Fibroblast of skin of back (primary cell): ENCODE results near the gene RBM22.
A peak's percentile ranks its signal among the peaks of the same experiment; 100 is the strongest.

Source experiments
- DNase-seq: peaks from one replicate; pipeline ENCODE4 v3.0.0-alpha.2; 2013

Gene RBM22

DNA sequence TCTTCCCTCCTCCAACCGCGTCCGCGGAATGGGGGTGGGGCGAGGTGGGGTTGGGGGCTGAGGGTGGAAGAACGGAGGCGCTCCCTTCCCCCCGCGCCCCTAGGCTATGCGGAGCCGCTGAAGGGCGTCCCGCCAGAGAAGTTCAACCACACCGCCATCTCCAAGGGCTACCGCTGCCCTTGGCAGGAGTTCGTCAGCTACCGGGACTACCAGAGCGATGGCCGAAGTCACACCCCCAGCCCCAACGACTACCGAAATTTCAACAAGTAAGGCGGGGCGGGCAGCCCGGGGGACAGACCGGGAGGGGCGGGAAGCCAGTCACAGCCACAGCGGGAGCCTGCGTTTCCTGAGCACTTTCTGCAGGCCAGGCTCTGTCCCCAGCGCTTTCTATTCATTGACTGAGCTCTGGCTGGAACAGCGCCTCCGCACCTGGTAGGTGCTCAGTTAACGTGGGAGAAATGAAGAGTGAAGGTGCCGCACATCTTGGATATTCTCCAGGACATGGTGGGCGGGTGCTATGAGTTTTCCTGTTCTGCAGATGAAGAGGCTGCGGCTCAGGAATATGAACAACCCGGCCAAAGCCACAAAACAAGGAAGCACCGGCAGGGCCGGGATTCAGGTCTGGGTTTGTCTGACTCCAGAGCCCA lies 28.5 kb downstream of the RBM22 start:
- DNase-seq: peak; percentile 42

GRCh38 chr5:150671509-150672236 lies 29.2 kb downstream of the RBM22 start:
- no peak for DNase-seq

- no peak for DNase-seq
Measured at GRCh38 chr5:150670948-150671310, 29.9 kb downstream of the RBM22 start.

DNA sequence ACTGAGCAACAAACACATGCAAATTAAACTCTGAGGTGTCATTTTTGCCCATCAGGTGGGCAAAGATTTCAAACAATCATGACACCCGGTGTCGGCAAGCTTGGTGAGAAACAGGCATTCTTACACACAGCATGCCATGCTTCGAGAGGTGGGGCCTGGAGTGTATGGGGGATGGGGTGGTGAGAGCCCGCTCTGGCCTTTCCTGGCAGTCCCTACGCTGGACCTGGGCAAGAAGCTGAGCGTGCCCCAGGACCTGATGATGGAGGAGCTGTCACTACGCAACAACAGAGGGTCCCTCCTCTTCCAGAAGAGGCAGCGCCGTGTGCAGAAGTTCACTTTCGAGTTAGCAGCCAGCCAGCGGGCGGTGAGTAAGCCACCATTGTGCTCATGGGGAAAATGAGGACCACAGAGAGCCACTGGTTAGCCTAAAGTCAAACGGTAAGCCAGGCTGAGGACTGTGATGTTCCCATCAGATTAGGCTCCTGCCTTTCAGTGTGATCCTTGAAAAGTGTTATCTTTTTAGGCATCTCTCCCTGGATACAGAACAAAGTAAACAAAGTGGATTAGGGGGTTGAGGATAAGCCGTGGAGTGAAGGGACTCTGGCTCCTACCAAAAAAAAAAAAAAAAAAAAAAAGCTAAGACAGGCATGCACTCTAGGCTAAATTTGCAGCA lies 30.5 kb downstream of the RBM22 start:
- no peak for DNase-seq

- peak; percentile 64 for DNase-seq
Measured at GRCh38 chr5:150665044-150665443, 35.8 kb downstream of the RBM22 start.

DNA sequence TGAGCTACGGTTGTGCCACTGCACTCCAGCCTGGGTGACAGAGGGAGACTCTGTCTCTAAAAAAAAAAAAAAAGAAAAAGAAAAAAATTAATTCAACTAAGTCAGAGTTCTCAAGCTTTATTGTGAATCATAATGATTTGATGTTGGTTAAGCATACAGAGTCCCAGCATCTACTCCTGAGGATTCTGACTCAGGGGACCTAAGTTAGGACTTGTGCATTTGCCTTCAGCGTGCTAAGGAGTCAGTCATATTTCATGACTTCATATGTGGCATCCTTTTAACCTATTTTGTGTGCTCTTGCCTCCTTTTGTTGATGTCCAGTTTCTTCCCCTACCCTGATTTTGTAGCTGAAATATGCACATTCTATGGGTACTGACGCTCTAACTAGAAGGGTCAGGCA lies 36.9 kb downstream of the RBM22 start:
- no peak for DNase-seq

DNA sequence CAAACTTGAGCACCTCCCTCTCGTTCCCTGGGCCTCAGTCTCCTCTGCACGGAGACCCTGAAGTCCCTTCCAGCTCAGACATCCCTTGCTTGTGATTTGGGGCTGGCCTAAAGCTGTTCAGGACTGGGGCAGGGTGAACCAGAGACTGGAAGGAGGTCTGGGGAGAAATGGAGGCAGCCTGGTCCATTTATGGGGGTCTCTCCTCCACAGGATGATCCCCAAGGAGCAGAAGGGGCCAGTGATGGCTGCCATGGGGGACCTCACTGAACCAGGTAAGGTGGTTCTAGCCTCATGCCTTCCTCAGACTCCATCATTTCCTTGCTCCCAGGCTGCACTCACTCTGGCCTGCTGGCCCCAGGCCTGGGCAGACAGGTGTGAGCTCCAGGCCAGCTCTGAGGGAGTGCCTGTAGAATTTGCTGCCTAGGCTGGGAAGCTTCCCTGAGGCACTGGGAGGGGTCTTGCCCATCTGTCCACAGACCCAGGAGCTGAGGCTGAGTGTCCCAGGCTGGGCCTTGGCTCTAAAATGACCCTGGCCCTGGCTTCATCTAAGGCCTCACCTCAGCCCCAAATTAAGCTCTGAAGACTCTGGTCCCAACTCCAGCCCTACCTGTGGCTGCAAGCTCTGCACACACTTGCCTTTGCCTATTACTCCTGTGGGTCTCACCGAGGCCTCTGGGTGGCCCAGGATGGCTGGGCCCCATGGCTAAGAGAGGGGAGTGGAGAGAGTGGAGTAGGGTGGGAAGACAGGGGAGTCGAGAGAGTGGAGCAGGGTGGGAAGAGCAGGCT lies 37.9 kb downstream of the RBM22 start:
- DNase-seq: no peak

GRCh38 chr5:150661821-150662596 lies 38.9 kb downstream of the RBM22 start:
- no peak for DNase-seq

DNA sequence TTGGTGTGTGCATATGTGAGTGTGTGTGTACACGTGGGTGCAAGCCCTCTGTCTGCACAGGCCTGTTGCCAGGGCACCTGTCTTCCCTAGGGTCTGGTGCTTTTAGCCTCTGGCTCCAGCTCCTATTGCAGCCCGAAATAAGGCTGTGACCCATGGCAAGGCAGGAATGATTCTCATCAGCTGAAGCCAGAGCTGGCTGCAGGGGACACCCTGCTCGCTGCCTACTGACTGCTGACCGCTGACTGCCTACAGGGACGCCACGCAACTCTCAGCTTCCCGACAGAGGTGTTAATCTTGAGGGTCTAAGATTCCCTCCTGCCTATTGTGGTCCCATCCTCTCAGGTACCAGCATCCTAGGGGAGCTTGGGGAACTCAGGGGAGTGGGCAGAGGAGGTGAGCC lies 39.8 kb downstream of the RBM22 start, which contains the start of gene MYOZ3:
MYOZ3 (plus strand) TSS at position 166 of the 400 bp plus-strand sequence. CDS start 1,691 bp downstream, outside the sequence.
- no peak for DNase-seq

- no peak for DNase-seq
Measured at GRCh38 chr5:150660108-150660831, 40.6 kb downstream of the RBM22 start.

- no peak for DNase-seq
Measured at GRCh38 chr5:150659360-150660107, 41.3 kb downstream of the RBM22 start.

- no peak for DNase-seq
Measured at GRCh38 chr5:150658699-150659265, 42.1 kb downstream of the RBM22 start.

DNA sequence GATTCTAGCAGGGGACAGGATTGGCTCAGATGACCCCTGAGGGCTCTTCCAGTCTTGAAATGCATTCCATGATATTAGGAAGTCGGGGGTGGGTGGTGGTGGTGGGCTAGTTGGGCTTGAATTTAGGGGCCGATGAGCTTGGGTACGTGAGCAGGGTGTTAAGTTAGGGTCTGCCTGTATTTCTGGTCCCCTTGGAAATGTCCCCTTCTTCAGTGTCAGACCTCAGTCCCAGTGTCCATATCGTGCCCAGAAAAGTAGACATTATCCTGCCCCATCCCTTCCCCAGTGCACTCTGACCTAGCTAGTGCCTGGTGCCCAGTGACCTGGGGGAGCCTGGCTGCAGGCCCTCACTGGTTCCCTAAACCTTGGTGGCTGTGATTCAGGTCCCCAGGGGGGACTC lies 42.7 kb downstream of the RBM22 start:
- no peak for DNase-seq

DNA sequence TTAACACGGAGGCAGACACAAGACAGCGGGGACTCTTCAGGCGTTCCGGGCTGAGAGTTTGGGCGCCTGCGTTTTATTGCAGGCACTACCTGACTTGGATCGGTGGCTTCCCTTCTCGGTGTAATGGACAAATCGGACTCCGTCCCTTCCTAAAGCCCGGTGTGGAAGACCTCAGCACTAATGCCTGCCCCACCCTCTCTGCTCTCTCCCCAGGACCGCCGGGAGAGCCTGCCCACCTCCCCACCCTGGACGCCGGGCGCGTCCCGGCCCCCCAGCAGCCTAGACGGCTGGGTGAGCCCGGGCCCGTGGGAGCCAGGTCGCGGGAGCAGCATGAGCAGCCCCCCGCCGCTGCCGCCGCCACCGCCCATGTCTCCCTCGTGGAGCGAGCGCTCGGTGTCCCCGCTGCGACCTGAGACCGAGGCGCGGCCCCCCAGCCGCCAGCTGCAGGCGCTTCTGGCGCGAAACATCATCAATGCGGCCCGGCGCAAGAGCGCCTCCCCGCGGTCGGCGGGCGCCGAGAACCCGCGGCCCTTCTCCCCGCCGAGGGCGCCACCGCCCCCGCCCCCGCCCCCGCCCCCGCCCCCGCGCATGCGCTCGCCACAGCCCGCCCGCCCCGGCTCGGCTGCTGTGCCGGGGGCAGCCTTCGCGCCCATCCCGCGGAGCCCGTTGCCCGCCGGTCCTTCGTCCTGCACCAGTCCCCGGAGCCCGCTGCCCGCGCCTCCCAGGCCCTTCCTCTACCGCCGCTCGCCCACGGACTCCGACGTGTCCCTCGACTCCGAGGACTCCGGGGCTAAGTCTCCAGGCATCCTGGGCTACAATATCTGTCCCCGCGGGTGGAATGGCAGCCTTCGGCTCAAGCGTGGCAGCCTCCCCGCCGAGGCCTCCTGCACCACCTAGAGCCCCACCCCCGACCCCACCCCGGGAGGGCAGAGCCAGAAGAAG lies 44.4 kb downstream of the RBM22 start:
- peak; percentile 57 for DNase-seq

DNA sequence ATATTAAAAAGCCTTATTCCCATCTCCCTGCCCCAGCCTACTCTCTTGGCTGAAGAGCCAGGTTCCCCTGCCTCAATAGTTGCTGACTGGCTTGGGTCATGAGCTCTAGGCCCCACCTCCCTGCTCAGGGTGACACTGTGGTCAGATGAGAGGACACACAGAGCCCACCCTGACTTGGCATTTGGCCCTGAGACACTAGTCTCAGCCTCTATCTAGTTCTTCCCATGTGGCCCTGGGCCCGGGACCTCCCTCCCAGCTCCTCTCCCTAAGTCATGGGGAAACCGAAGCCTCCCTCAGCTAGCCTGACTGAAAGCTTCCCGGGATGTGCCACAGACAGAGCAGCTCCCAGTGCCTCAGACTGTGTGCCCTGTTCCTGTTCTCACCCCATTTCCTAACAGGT lies 45.6 kb downstream of the RBM22 start:
- DNase-seq: no peak

DNA sequence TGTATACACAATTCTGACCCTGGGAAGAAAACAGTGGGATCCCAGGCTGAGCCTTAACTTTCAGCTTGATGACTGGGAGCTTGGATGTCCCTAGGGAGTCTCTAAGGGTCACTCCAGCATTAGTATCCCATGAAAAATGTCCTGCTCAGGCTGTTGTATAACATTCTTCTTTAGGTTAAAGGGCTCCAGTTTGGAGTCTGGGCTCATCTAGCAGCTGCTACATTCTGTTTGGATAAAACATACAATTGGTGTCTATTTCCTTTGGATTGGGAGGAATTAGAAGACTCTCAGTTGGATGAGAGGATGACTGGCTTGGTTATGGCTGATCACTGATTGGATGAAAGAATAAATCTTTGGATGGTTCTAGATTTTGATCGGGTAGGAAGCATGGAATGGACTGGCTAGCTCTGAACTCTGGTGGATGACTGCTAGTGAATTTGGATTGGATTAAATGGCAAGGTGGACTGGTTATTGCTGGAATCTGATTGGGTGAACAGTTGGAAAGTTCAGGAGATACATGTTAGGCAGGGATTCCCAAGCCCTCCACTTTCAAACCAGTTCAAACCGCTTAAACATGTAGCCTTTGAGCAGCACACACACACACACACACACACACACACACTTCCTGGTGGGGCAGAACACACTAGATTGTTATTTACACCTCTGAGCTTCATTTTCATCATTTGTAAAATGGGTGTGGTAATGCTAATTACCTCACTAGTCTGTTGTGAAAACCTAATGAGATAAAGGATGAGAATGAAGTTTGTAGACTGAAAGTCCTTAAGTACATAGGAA lies 46.9 kb downstream of the RBM22 start:
- peak; percentile 50 for DNase-seq

- peak; percentile 72 for DNase-seq
Measured at GRCh38 chr5:150653145-150653761, 47.6 kb downstream of the RBM22 start.
